Bronchial epithelial cell (primary cell): ENCODE data around the gene EDEM3. TPM values are rescaled to one million over a fixed set of nuclear protein-coding genes. Genes with fewer than 3 reads are reported as not detected.
"Not testable (repeated sequence)": the region's sequence is repeated elsewhere in the genome, so short reads cannot be mapped to it uniquely, and the experiment has no call there.

Source experiments
- DNase-seq: peaks from one replicate; pipeline ENCODE4 v3.0.0-alpha.2; 2010; ENCODE audit warnings: low read depth
- FAIRE-seq: peaks from 2 replicates; lab custom pipeline; 2011; peaks lifted over from hg19 to GRCh38; lab: Jason Lieb, UNC
- H3K27me3 ChIP-seq: 2 replicates; pipeline ENCODE4 v1.5.1; 2011; ENCODE audit warnings: low read length; ENCODE audit not compliant: control insufficient read depth, insufficient read depth
- H3K36me3 ChIP-seq: 2 replicates; pipeline ENCODE4 v1.5.1; 2011; ENCODE audit warnings: low read length; ENCODE audit not compliant: control insufficient read depth, insufficient read depth
- H3K4me3 ChIP-seq: 2 replicates; pipeline ENCODE4 v1.5.1; 2011; ENCODE audit warnings: mild to moderate bottlenecking, low read depth, low read length, control low read depth
- CTCF ChIP-seq: IDR thresholded peaks from 2 replicates; pipeline ENCODE4 v1.5.1; 2011; ENCODE audit warnings: mild to moderate bottlenecking, moderate library complexity, low read length, control low read depth, inconsistent platforms; ENCODE audit not compliant: insufficient read depth, severe bottlenecking
- total RNA-seq: library from RNA; depleted of rRNA; stranded (reverse); fragments of >200 nt; gene quantifications from 2 replicates; pipeline ENCODE4 v1.2.1, GENCODE V29; 2014

Gene EDEM3
- total RNA-seq, 1 donor from 2014 or later: 32.1 TPM

DNA sequence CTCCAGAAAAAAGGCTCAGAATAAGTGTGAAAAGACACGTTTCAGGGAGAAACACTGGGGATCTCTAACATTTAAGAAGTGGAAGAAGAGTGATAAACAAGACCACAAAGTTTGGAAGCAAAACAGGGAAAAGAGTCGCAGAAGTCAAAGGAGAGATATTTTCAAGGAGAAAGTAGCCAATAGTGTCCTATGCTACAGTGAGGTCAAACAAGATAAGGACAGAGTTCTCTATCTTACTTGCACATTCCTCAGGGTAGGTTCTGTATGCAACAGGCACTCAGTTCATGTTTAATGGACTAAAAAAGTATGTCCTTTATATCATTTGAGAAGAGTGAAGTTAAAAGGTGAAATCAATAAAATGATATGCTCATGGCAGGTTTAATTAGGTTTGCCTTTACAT, 13.8 kb upstream of the EDEM3 start:
- FAIRE-seq (no peak), DNase-seq (no peak)
- no peak overlapping the region for H3K4me3 ChIP-seq
- TF ChIP-seq CTCF: no peak
- peaks cover 2% of the 10 kb centered on the region for H3K27me3 ChIP-seq
- no peaks in the 10 kb centered on the region for H3K36me3 ChIP-seq

GRCh38 chr1:184767591-184767990, 12.9 kb upstream of the EDEM3 start:
- Histone ChIP-seq H3K36me3 (no peaks in the 10 kb centered on the region), H3K4me3 (no peak overlapping the region), H3K27me3 (peaks cover 2% of the 10 kb centered on the region)
- TF ChIP-seq CTCF: no peak
- FAIRE-seq (no peak), DNase-seq (no peak)

DNA sequence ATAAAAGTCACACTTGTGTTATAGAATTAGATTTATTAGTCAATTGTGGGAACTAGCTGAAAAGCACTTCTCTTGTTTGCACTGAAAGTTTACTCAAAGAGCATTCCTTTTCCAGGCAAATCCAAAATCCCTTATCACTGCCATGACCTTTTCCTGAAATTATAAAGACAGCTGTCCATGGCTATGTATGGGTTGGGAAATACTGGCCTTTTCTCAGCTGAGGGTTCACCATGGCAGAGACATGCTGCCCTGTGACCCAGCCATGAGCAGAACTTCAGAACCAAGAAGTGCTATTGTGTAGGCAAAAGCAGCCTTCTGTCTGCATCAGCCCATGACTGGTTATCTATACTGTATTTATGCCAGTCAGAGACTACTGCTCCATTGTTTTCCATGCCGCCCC, 9.8 kb upstream of the EDEM3 start:
- no peaks in the 10 kb centered on the region for H3K36me3 ChIP-seq
- no peak for TF ChIP-seq CTCF
- DNase-seq (no peak), FAIRE-seq (no peak)
- H3K4me3 ChIP-seq: no peak overlapping the region
- H3K27me3 ChIP-seq: peaks cover under 1% of the 10 kb centered on the region

DNA sequence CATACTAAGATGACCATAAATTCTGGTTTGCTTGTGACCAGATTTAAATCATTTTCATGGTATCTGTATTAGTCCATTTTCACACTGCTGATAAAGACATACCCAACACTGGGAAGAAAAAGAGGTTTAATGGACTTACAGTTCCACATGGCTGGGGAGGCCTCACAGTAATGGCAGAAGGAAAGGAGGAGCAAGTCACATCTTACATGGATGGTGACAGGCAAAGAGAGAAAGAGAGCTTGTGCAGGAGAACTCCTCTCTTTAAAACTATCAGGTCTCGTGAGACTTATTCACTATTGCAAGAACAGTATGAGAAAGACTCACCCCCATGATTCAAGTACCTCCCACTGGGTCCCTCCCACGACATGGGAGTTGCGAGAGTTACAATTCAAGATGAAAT, 8.9 kb upstream of the EDEM3 start:
- not testable (repeated sequence) for H3K36me3 ChIP-seq, DNase-seq, H3K4me3 ChIP-seq, H3K27me3 ChIP-seq, FAIRE-seq

GRCh38 chr1:184761969-184762485, 7.4 kb upstream of the EDEM3 start:
- Histone ChIP-seq H3K36me3 (no peaks in the 10 kb centered on the region), H3K4me3 (no peak overlapping the region), H3K27me3 (no peaks in the 10 kb centered on the region)
- no peak for TF ChIP-seq CTCF
- no peak for DNase-seq
- no peak for FAIRE-seq

- no peak for FAIRE-seq
- Histone ChIP-seq H3K36me3 (no peaks in the 10 kb centered on the region), H3K4me3 (no peak overlapping the region), H3K27me3 (no peaks in the 10 kb centered on the region)
- TF ChIP-seq CTCF: no peak
- DNase-seq: no peak
Measured at GRCh38 chr1:184759651-184760050, 5.0 kb upstream of the EDEM3 start.
